Activated CD8-positive, alpha-beta memory T cell treated with anti-CD3 and anti-CD28 coated beads, Interleukin-2, amount 50 U/mL, for 24 hours (primary cell): ENCODE results near the gene GOLGA6C.
"Not testable (repeated sequence)": the region's sequence is repeated elsewhere in the genome, so short reads cannot be mapped to it uniquely, and the experiment has no call there.

Source experiments
- DNase-seq: peaks from one replicate; pipeline ENCODE4 v3.0.0-alpha.2; 2020; ENCODE audit errors: extremely low read depth

The GOLGA6C gene

DNA sequence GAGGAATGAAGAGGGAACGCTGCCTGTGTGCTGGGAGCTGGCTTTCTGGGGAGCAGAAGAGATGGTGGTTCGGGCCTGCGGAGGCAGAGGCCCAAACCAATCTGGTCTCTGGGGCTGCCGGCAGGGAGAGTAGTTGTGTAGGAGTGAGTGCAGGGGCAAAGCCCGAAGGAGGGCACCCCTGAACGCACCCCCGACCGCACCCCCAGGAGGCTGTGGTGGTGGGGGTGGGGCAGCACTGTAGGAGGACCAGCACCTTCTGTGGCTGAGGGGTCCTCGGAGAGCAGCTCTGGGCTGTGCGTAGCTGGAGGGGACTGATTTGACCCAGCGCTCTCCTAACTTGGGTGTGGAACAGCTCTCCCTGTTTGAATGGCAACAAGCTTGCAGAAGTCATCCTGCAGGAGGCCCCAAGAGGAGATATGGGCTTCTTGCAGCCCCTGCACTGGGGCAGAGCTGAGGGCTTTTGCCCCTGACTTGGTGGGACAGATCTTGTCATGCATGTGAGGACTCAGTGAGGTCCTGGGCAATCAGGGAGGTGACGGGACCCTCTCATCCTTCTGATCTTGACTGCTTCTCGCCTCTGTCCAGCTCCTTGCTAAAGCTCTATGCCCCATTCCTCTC is 30.4 kb upstream of the GOLGA6C start:
- DNase-seq = no peak

- no peak for DNase-seq
These were observed 29.3 kb upstream of the GOLGA6C start for GRCh38 chr15:75228787-75229186.

DNA sequence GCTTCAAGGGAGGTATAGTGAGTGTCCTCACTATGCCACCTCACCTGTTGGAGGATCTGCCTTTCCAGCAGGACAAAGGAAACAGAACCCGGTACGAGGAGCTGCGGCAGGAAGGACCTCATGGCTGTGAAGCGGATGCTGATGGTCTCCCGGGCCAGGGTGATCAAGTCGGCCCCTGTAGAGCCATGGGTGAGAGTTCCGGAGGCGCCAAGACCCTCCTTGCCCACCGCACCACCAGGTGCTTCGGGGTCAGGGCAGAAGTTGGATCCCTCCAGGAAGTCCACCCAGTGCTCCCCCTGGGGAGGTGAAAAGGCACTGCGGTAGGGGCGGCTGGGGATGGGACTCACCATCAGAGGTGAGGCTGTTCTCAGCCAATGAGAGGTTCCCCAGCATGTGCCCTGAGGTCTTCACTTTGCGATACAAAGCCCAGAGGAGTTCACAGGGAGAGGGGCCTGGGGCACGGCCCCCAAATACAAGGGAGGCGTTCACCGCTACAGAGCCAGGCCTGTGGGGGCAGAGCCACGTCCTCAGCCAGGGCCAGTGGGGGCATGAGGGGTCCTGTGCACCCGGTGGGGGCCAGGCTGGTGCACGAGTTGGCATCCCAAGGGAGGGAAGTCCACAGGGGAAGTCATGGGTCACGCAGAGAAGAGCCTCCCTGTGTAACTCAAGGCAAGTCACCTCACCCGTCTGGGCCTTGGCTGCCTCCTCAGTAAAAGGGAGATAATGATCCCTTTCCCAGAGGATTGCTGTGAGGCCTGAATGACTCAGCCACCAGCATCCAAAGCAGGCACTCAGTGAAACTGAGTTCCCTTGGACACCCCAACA is 28.7 kb upstream of the GOLGA6C start:
- DNase-seq = no peak

DNA sequence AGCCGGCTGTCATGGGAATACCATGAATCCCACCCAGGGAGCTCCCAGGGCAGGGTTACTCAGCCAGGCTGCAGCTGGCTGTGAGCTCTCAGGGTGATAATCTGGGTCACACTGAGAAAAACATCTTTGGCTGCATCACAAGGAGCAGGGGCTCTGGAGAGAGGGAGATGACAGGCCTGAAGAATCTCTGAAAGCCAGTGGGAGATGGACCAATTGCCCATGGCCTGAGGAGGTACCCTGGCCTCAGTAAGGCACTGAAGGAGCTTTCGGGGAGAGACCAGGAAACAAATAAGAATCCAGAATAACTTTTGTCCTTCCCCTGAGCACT is 28.2 kb upstream of the GOLGA6C start:
- no peak for DNase-seq

- DNase-seq = no peak
These were observed 27.4 kb upstream of the GOLGA6C start for GRCh38 chr15:75230551-75231371.

GRCh38 chr15:75231836-75232235 is 26.3 kb upstream of the GOLGA6C start:
- DNase-seq = no peak

- DNase-seq = no peak
These were observed 25.8 kb upstream of the GOLGA6C start for GRCh38 chr15:75232252-75232813.

DNA sequence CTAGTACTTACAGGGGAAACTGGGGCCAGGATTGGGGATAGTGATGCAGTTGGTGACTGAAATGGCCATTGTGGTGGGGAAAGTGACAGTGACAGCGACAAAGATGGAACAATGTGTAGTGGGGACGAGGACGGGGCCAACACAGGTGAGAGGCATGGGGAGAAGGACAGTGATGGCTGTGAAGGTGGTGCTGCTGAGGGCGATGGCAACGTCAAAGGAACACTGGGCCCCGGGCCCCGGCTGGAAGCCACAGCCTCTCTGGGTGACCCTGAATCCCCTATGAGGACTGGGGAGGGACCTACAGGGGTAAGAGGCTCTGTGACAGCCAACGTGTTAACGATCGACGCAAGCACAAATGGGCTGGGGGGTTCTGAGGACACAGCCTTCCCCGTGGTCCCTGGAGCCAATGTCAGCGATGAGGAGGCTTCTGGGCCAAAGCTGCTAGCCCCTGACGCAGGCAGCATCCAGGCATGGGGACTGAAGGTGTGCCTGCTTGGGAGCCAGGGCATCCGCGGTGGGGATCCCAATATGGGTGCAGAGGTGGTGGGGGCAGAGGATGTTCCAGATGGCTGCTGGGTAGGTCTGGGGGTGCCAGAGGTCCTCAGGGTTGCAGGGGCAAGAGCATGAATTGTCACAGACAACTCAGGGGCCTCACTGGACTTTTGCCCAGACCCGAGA is 25.2 kb upstream of the GOLGA6C start:
- DNase-seq = no peak

DNA sequence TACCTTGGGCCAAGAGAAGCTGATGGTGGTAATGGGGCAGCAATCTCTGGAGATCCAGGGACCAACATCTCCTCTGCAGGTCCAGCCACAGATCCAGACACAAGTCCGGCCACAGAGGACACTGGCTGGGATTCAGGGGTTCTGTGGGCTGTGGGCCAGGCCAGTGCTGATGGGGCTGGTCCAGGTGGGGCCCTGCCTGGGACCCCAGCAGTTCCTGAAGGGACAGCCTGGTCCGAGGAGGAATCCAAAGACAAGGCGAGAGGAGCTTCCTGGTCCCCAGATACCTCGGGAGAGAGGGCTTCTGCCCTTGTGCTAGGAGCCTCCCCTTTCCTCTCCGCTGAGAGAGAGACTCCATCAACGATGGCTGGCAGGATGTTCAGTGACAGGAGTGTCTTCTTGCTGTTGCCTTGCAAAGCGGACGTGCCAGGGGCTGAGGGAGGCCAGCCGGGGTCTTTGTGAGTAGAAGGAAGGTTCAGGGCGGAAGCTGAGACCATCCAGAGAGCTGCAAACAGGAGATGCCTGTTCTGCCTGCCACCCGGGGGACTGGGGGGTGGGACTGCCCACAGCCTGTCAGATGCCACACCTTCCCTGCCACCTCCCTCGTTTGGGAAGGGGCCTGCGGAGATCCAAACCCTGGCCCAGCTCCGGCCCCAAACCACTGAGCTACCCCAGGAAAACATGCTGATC is 24.5 kb upstream of the GOLGA6C start:
- DNase-seq = no peak

DNA sequence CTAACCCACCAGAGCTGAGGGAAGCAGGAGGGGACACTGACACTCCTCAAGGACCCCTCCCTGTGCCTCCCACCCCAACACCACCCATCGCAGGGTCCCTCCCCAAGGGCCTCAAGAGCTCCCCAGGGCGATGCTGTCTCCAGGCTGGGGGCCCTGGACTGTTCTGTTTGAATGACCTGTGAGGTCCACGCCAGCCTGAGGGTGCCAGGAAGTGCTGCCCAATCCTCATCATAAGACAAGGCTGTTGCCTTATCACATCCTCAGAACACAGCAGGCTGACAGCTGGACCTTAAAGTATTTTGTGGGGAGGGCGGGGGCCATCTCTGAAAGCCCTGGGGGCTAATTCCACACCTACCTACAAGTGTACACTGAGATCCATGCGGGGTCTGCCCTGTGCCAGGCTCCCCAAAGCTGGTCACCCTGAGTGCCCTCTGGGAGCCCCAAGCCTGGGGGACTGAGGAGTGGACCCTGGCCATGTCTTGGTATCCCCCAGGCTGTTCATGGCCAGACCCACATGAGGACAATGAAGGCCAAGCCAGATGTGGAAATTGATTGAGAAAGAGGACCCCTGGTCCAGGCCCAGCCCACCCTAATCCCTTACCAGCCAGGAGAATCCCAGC is 23.8 kb upstream of the GOLGA6C start:
- no peak for DNase-seq

GRCh38 chr15:75235051-75235673 is 23.0 kb upstream of the GOLGA6C start:
- no peak for DNase-seq

- no peak for DNase-seq
These were observed 22.1 kb upstream of the GOLGA6C start for GRCh38 chr15:75235760-75236729.

GRCh38 chr15:75237316-75237982 is 20.7 kb upstream of the GOLGA6C start:
- DNase-seq = no peak

DNA sequence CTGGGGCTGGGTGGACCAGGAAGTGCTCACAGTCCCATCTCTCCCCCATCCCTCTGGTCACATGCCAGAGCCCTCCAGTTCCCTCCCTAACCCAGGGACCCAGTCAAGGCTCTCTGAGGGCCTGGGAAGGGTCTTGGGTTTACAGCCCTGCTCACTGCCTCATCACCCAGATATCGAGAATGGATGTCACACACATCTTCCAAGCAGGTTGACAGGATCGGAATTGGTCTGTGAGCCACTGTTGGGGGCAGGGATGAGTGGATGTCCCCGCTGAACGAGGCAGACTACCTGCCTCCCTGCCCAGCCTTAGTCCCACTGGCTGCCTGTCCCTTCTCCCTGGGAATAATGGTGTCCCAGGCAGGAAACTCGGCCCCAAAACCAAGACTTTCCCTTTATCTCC is 20.0 kb upstream of the GOLGA6C start:
- no peak for DNase-seq

- not testable (repeated sequence) for DNase-seq
These were observed 12.4 kb upstream of the GOLGA6C start for GRCh38 chr15:75245741-75246140.

DNA sequence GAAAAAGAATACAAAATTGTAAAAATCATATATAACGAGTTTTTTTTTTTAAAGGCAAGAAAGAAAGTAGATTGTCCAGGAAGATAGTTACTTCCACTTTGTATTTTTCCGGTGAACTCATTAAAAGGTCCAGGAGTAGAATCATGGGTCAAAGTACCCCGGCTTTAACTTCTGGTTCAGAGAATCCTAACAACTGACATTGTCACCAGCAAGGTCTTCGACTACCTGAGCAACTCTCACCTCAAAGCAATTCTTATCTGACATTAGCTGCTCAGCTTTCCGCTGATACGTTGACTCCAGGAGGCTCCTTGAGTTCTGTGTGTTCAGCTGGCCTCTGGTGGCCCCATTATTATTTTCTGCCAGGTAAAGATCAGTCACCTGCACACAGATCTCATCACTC is 9.1 kb upstream of the GOLGA6C start:
- not testable (repeated sequence) for DNase-seq

DNA sequence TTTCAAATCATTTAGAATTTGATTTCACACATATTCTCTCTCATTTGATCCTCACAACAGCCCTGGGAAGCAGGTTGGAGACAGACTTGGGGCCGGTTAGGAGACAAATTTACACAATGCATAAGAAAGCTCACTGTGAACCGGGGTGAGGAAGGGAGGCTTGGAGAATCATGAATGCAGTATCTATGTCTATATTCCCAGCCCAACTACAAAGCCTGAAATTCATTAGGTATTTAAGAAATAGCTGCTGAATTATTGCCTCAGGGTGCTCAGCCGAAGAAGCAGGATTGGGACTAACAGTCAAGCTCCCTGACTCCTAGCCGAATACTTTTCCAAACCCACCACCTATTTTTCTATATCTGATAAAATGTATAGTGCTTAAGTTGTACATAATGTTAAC is 8.4 kb upstream of the GOLGA6C start:
- DNase-seq = no peak

DNA sequence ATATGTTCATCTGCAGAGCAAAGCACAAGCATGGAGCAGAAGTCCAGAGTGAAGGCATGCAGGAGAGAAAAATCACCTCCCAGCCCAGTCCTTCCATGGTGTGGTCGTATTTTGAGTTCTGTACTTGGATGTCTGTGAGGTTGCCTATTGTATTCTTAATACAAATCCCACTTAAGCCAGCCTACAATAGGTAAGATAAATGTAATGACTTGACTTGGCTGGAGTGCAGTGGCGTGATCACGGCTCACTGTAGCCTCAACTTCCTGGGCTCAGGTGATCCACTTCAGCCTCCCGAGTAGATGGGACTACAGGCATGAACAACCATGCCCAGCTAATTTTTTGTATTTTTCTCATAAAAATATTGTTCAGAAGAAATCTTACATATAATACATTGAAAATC is 6.8 kb upstream of the GOLGA6C start:
- DNase-seq = not testable (repeated sequence)

DNA sequence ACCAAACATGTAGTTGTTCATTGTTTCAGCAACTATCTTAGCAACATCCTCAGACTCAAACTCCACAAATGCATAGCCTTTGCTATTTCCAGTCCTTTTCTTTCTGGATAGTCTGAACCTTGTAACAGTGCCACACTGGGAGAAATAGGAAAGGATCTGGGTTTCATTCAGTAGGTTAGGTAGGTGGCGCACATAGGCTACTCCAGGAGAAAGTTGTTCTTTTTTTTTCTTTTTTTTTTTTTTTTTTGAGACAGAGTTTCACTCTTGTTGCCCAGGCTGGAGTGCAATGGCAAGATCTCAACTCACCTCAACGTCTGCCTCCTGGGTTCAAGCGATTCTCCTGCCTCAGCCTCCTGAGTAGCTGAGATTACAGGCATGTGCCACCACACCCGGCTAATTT is 5.8 kb upstream of the GOLGA6C start:
- DNase-seq = not testable (repeated sequence)
